ENCODE data around the gene TAL2.

The TAL2 gene

DNA sequence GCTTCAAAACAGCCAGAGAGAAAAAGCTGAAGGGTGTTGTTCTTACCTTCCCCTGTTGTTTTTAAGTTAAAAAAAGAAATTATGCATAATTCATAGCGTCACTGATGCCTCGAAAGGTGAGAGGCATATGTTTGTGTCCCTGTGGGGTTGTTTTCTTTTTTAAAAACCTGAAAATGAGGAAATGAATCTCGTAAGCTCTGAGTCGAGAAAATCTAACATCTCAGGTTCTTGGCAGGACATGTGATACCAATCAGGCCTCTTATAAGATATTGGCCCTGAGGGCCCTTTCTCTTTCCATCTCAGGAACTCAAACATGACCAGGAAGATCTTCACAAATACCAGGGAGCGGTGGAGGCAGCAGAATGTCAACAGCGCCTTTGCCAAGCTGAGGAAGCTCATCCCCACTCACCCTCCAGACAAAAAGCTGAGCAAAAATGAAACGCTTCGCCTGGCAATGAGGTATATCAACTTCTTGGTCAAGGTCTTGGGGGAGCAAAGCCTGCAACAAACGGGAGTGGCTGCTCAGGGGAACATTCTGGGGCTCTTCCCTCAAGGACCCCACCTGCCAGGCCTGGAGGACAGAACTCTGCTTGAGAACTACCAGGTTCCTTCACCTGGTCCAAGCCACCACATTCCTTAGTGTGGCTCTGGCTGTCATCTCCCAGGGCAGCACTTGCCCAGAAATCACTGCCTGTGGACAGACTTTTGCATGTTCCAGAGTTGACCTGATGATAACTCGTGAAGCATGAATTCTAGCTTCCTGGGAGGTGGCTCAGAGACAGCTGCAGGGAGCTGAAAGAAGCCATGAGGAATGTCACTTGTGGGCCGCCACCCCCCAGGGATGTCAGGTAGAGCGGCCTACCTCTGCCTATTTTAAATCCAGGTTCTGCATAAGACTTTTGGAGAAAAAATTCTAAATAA lies at the start of gene TAL2:
TSS of gene TAL2 (plus strand) at position 274 of the 921 bp plus-strand sequence. CDS start at position 314, 40 bp downstream.
- no peak for DNase-seq

DNA sequence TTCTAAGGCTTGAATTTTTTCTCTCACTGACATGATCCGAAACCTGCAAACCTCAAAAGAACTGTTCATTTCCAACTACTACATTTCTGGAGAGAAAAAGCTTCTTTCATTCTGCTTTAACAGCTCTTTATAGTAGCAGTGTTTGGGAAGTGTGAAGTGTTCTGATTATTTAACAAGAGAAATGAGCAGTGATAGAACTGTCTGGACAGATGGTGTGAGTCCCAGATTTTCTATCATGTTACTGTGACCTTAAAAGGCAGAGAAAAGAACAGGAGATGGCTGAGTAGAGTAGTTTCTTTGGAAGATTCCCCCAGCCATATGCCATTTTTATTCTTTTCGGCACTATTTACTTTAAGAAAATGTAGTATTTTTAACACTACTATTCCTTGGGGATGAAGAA lies 41.3 kb upstream of the TAL2 start:
- DNase-seq: no peak

DNA sequence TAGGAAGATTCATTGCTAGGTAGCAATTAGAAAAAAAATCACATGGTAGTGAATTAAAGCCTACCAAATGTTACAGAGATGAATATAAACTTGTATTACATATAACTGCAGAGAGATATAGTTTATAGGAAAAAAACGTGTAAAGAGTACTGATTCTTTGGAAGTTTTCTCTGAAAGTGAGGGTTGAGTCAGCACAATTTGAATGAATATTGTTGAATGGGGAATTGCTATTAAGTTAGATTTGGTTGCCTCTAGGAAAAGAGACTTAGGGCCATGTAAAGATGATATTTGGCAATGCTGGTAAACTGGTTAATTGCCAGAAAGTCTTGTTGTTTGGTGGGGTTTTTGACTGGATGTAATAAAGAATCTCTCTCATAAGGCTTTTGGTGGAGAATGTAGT lies 37.2 kb upstream of the TAL2 start:
- DNase-seq: no peak

DNA sequence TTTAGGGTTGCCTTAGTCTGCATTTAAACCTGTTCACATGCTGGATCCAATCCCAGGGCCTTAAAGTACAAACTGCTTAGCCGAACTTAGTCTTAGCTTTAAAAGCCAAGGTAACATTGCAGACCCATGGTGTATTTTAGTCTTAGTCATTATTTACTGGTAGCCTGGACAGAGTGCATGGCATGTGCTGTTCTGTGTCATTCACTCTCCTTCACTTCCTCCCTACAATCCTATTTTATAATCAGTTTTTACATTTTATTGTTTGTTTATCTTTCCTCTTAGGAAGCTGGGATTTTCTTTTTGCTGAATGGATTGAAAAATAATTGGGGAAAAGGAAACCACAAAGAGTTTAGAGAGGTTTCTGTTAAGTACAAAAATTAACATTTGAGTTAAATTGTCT lies 29.4 kb upstream of the TAL2 start:
- no peak for DNase-seq

DNA sequence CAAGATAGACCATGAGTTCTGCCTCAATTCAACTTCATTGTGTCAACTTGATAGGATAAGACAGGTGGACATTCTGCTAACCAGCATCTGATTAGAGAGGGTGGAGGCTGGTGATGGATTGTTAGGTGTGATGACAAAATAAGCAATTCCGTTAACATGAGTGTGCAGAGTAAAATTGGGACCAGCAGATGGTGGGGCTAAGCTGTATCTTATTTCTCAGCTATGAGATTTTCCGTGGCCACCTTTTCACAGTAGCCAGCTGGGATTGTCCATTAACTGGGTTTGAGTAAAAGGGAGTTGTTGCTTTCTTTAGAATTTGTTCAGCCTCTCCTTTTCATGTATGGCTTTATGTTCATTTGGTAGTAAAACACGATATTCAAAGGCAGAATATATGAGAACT lies 28.8 kb upstream of the TAL2 start:
- DNase-seq: no peak

DNA sequence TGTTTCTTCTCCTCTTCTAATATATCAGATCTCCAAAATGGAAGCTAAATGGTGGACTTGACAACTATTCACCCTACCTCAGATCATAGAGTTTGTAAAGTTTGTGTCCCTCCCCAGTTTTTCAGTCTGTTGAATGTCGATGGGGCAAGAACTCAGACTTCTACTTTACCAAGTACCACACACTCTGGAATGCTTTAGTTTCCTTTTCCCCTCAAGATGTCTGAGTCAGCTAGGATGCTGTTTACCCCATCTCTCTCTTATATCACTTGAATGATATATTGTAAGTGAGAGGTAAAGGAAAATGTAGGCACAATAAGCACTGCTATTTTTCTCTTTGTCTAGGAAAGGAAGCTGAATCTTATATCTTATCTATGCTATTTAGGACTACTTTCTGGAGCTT lies 25.9 kb upstream of the TAL2 start:
- DNase-seq: no peak

DNA sequence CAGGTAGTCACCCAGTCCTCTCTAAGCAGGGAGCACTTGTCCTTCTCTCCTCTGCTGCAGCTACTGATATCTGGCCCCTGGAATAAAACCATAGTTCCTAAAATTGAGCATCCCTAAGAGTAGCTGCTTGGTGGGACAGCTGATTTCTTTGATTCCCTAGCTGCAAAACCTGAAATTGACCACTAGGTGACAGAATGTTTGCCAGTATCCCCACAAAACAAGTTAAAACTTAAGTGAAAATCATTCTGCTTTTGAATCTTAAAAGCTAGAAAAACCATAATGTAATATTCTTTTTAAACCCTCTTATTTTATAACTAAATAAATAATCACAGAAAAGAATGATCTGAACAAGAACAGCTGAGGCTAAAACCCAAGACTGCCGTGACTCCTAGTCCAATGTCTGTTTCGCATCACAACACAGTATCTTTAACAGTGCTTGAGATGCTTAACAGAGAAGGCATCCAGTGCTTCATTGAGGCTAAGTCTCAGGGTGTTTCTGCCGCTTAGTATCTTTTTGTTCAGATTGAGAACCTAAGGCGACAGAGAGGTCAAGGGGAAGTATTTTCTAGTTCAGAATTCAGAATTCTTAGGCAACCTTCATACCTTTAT lies 24.4 kb upstream of the TAL2 start:
- no peak for DNase-seq

DNA sequence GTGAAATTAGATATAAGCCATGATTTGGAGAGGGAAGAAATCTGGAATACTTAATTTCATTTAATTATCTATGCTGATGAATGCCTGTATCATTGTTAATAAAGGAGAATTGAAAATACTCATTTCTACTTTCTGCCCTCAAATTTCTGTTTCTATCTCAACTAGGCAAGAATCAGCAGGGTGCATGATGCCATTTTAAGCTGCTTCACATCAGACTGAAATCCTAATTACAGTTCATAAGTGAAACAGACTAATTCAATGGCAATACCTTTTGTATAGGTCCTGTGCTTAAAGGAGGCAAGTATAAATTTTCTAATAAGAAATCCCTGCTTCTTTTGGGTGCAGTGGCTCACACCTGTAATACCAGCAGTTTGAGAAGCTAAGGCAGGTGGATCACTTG lies 22.3 kb upstream of the TAL2 start:
- no peak for DNase-seq

DNA sequence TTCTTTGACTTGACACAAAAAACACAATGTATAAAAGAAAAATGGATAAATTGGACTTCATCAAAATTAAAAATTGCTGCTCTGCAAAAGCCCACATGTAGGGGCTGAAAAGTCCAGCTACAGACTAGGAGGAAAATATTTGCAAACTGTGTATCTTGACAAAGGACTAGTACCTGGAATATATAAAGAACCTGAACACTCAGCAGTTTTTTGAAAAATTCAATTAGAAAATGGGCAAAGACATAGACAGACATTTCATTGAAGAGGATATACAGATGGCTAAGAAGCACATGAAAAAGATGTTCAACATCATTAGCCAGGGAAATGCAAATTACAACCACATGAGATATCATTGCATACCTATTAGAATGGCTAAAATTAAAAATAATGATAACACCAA lies 18.5 kb upstream of the TAL2 start:
- no peak for DNase-seq

DNA sequence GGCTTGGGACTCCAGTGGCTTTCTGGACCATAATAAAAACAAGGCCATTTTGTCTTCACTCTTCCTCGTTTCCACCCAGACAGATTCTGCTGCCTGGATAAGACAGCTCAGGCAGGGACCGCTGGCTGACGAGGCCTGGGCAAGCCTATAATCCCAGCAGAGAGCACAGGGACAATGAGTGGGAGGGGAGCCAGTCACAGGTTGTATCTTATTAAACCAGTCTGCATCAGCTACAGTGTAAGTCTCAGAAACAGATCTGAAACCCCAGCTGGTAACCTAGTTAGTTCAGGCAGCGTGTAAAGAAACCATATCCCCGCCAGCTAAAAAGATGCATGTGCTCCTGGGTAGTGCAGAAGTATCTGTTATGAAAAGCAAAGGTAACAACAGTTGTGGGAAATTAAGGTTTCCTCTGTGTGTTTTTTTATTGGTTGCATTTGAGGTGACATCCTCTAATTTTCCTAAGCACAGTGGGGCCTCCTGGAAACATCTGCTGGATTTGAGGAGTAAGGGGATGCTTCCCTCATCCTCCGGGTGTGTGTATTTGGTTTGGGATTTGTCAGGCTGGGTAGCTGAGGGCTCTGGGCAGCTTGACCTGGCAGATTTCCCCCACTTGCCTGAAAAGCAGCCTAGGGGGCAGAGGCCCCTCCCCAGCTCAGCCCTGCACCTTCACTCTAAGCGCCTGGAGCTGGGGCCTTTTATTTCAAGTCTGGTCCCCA lies 15.2 kb upstream of the TAL2 start:
- DNase-seq: no peak

DNA sequence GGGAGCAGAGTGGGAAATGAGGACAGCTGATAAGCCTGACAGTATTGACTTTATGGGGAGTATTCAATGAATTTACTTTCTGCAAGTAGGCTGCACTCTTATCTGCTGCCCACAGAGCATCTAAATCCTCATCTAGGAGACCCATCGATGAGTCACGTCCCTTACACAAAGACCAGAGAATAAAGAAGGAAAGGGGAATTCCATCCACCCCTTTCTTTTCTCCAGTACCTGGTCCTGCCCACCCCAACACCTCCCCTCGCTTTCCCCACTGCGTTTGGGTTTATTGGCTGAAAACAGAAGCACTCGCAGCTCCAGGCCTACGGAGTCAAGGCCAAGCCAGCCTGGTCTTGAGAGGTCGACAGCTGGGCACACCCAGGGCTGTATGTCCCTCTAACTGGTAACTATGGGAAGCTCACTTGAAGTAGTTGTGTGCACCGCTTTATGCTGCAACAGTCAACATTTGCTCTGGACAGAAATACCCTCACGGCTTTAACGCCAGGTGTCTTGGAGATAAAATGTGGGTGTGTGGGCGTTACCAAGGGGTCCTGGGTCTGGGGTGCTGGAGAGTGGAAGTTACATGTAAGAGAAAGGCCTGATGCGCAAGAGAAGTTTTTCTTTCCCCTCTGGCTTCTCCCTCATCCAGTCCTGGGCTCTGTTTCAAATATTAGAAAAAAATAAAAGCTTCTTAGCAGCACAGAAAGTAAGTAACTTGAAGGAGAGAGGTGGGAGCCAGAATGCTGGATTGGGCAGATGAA lies 14.5 kb upstream of the TAL2 start:
- DNase-seq: no peak

DNA sequence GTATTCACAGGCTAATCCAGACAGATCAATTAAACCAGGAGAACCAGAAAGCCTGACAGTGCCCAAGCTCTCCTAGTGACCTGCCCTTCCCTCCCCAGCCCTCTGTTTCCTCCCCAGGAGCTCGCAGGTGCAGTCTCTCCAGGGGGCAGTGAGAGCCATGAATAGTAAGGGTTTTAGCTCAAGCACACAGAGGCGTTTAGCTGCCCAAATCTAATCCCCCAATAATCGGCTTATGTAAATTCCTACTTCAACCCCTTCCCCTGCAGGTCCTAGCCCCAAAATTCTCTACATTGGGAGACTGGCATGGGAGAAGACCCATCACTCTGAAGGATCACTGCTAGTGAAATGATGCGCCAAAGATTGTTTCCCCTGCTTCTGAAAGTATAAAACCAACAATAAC lies 10.5 kb upstream of the TAL2 start:
- no peak for DNase-seq

DNA sequence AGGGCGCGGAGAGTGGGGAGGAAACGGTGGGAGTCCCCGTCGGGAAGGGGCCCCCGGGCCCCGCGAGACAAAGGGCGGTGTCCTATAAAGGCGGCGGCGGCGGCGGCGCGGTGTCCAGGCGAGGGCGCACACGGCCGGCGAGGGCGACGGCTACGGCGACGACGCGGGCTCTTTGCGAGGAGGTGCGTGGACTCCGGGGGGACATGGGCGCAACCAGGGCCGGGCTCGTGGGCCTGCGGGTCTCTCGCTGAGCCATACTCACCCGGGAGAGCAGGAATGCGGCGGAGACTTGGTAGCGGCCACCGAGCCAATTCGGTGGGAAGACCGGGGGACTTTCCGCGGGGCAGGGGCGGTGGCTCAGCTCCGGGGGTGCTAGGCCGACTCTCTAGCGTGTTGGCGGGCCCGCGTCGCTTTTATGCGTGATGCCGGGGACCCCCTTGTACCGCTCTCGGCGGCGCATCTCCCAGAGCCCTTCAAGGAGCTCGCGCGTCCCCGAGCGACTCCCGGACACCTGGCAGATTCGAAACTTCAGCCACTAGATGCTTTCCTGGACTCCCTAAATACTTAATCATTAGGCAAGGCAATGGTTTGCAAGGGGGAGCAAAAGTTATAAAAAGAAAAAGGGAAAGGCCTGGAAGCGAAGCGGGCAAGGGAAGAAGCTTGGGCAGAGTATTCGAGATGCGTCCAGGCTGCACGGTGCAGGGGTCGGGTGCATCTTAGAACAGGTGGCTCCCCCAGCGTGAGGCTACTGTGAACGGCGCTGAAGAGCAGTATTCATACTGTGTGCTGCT lies 5.9 kb upstream of the TAL2 start:
- no peak for DNase-seq

DNA sequence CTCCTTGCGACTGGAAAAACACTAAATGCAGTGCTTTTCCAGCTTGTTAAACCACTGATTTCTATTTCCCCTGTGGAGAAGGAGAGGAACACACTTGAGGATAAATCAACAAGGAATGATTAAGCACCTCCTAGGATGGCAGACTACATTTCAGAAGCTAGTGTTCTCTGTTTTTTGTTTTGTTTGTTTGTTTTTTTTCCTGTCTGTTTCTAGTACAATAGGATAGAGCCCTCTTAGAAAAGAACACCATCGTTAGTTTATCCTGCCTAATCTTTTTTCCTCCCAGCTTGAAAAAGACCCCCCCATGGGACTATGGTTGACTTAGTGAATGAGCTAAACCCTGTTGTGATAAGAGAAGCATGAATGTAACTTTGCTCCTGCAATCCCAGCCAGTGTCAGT lies 3.9 kb upstream of the TAL2 start:
- DNase-seq: no peak

DNA sequence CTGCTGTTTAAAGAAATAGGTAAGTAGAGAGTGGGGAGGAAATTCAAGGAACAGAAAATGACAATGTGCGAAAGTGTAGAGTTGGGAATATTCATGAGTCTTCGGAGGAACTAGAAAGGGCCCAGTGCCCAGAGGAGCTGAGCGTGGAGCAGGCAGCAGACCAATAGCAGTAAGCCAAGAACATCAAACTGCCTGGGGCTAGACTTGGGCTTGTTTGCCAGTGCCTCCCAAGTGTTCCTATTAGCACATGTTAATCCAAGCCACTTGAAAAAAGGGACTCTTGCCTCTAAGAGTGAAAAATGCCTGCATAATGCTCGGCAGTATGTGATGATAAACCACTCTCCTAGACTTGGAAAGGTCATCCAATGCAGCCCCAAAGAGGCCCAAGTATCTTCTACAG lies 1.2 kb upstream of the TAL2 start:
- DNase-seq: no peak

DNA sequence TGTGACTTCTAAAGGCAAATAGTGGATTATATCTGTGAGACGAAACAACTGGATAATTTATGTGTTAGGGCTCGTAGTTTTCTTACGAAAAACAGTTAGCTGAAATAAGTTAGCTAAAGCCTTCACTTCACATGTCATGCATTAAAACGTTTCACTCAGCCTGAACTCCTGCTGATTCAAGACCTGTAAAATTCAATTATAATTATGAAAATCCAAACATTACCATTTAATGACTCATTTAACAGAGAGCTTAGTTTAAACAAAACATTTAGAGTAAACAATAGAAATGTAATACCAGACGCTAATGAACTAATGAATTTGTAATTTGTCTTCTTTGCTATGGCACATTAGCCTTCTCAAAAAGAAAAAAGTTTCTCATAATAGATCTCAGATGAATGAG lies 1.7 kb downstream of the TAL2 start:
- DNase-seq: no peak

DNA sequence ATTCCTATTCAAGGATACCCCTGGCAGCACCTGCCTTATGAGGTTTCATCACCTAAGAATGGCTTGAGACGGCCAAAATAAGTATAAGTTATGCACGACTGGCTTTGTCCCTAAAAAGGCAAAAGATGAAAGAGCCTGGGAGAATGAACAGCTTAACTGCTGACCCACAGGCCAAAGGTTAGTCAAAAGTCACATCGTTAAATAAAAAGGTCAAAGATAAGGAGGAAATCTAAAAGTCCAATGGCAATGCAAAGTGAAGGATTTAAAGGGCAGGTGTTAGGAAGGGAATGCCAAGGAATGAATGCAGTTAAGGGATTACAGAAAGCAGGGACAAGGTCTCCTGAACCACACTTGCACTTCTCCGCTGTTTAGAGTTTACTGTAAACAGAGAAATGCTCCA lies 5.6 kb downstream of the TAL2 start:
- no peak for DNase-seq

DNA sequence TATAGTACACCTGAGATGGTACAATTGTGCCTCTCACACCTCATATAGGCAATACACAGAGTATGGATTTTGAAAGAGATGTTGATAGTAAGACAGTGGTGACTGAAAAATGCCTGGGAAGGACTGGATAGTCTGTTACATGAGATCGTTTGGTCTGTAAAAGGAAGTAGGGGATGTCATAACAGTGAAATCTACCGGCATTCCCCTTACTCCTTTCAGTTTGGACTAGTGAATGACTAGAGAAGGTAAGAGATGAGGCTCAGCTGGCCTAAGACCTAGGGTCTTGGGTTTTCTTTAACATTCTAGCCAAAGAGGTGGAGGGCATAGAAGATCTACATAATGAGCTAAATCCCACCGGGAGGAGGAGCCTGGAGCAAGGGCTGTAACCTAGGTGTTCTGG lies 8.1 kb downstream of the TAL2 start:
- no peak for DNase-seq

DNA sequence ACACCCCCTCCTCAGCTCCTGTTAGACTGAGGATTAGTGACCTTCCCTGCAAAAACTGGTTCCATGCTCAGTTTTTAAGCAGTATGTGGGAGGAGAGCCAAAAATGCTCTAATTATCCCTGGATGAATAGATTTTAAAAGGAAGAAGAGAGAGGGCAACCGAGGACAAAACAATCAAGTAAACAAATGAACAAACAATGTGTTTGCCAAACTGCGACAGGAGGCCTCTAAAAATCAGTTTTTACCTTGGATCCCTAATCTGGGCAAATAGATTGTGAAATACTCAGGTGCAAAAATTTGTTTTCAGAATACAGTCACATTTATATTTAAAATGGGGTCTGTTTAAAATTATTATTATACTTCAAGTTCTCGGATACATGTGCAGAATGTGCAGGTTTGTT lies 8.5 kb downstream of the TAL2 start:
- DNase-seq: no peak

DNA sequence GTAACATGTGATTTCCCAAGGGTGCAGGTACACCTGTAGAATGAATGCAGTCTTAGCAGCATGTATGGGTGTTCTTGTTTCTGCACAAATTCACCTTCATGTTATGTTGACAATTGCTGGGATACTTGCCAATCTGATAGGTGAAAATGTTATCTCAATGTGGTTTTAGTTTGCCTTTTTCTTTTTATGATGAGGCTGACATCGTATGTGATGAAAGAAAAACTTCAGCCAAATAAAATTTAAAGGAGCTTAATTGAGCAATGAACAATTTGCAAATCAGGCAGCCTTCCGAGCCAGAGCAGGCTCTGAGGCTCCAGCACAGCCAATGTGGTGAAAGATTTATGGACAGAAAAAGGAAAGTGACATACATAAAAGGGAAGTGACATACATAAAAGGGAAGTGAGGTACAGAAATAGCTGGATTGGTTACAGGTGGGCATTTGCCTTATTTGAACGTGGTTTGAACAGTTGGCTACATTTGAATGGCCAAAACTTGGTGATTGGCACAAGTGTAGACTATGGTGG lies 10.5 kb downstream of the TAL2 start:
- DNase-seq: no peak

DNA sequence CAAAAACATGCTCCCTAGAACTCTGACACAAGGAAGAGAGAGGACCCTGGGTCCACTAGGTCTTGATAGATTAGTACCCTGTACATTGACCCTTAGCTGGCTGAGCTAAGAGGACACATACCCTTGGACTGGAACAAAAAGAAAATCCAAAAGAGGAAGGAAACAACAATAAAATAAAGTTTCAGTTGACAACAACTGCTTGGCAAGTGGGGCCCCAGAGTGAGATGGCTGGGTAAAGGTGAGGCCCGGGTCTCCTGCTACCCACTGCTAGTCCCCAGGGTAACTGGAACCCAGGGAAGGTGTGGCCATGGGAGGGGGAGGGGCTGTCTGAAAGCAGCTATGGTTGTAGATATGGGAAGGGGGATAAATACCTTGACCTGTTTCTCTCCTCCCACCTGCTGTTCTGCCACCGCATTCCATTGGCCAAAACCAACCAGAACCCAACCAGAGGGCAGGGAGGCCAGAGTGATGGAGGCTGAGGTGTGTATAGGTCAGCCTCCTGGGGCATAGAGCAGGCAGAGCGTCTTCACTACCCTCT lies 11.7 kb downstream of the TAL2 start:
- no peak for DNase-seq
